Osteocyte (in vitro differentiated cells): Measurements from ENCODE around the gene UBAP2. TPM values are rescaled to one million over a fixed set of nuclear protein-coding genes. Genes with fewer than 3 reads are reported as not detected.
"Not testable (repeated sequence)": the region's sequence is repeated elsewhere in the genome, so short reads cannot be mapped to it uniquely, and the experiment has no call there.

ENCODE experiments used
- DNase-seq: peaks from one replicate; pipeline ENCODE4 v3.0.0; 2021; ENCODE audit warnings: mixed read lengths; ENCODE audit not compliant: unreplicated experiment; ENCODE audit errors: extremely low spot score
- H3K27ac Mint-ChIP-seq: one replicate; pipeline ENCODE4 v1.8.0; 2021; ENCODE audit warnings: mild to moderate bottlenecking, mixed read lengths; ENCODE audit not compliant: unreplicated experiment
- H3K27me3 Mint-ChIP-seq: one replicate; pipeline ENCODE4 v1.8.0; 2021; ENCODE audit warnings: mixed read lengths; ENCODE audit not compliant: unreplicated experiment
- H3K36me3 Mint-ChIP-seq: one replicate; pipeline ENCODE4 v1.8.0; 2021; ENCODE audit warnings: mixed read lengths; ENCODE audit not compliant: unreplicated experiment
- H3K4me1 Mint-ChIP-seq: one replicate; pipeline ENCODE4 v1.8.0; 2021; ENCODE audit warnings: mixed read lengths; ENCODE audit not compliant: unreplicated experiment
- H3K4me3 Mint-ChIP-seq: one replicate; pipeline ENCODE4 v1.8.0; 2021; ENCODE audit warnings: mild to moderate bottlenecking, moderate library complexity, mixed read lengths; ENCODE audit not compliant: unreplicated experiment
- H3K9me3 Mint-ChIP-seq: one replicate; pipeline ENCODE4 v1.8.0; 2021; ENCODE audit warnings: mixed read lengths; ENCODE audit not compliant: unreplicated experiment
- CTCF ChIP-seq: fragments of 200-600 bp; sonication (generic); IDR thresholded peaks from 2 replicates; pipeline ENCODE4 v1.5.0; 2021; ENCODE audit warnings: antibody characterized with exemption, mild to moderate bottlenecking, moderate library complexity
- total RNA-seq: library from RNA; stranded (reverse); gene quantifications from 2 replicates; pipeline ENCODE4 v1.2.1, GENCODE V29; 2021

The UBAP2 gene
- total RNA-seq, 1 donor from 2014 or later, result 39.9 TPM

- no peaks in the 10 kb centered on the region for H3K9me3 Mint-ChIP-seq
- DNase-seq, result no peak
- peaks cover 37% of the 10 kb centered on the region for H3K36me3 Mint-ChIP-seq
- no peaks in the 10 kb centered on the region for H3K4me1 Mint-ChIP-seq
- no peak overlapping the region for H3K4me3 Mint-ChIP-seq
- H3K27ac Mint-ChIP-seq, result no peak overlapping the region
- no peak for TF ChIP-seq CTCF
- H3K27me3 Mint-ChIP-seq, result no peaks in the 10 kb centered on the region
Observed at GRCh38 chr9:33972698-33973097, 76.0 kb downstream of the UBAP2 start.

GRCh38 chr9:33964086-33964768 is 84.5 kb downstream of the UBAP2 start:
- no peaks in the 10 kb centered on the region for H3K9me3 Mint-ChIP-seq
- no peaks in the 10 kb centered on the region for H3K4me1 Mint-ChIP-seq
- no peak overlapping the region for H3K27ac Mint-ChIP-seq
- DNase-seq, result no peak
- peaks cover 31% of the 10 kb centered on the region for H3K36me3 Mint-ChIP-seq
- H3K27me3 Mint-ChIP-seq, result no peaks in the 10 kb centered on the region
- H3K4me3 Mint-ChIP-seq, result no peak overlapping the region
- no peak for TF ChIP-seq CTCF

GRCh38 chr9:33962468-33962867 is 86.2 kb downstream of the UBAP2 start:
- not testable (repeated sequence) for H3K4me1 Mint-ChIP-seq, H3K9me3 Mint-ChIP-seq, DNase-seq, H3K27me3 Mint-ChIP-seq, H3K27ac Mint-ChIP-seq, H3K4me3 Mint-ChIP-seq
- H3K36me3 Mint-ChIP-seq, result peaks cover 27% of the 10 kb centered on the region

- Mint-ChIP-seq H3K4me3 (no peak overlapping the region), H3K27ac (no peak overlapping the region), H3K4me1 (no peaks in the 10 kb centered on the region), H3K27me3 (no peaks in the 10 kb centered on the region), H3K9me3 (no peaks in the 10 kb centered on the region), H3K36me3 (peaks cover 37% of the 10 kb centered on the region)
- TF ChIP-seq CTCF, result no peak
- DNase-seq, result no peak
Observed at GRCh38 chr9:33959725-33960124, 89.0 kb downstream of the UBAP2 start.

- DNase-seq, result no peak
- Mint-ChIP-seq H3K27ac (no peak overlapping the region), H3K4me3 (no peak overlapping the region), H3K9me3 (no peaks in the 10 kb centered on the region), H3K4me1 (no peaks in the 10 kb centered on the region), H3K36me3 (peaks cover 56% of the 10 kb centered on the region), H3K27me3 (no peaks in the 10 kb centered on the region)
- no peak for TF ChIP-seq CTCF
Observed at GRCh38 chr9:33956544-33956943, 92.1 kb downstream of the UBAP2 start.
